HG03139 (cell line): ENCODE measurements around the gene NPHP1.
"Not testable (repeated sequence)": the region's sequence is repeated elsewhere in the genome, so short reads cannot be mapped to it uniquely, and the experiment has no call there.

Source experiments
- ATAC-seq: cut with Tn5 transposase; IDR thresholded peaks from one replicate; pipeline ENCODE4 v1.9.1; 2021; ENCODE audit not compliant: unreplicated experiment

NPHP1 gene

GRCh38 chr2:110105183-110105582 is 99.6 kb downstream of the NPHP1 start:
- ATAC-seq = no peak

DNA sequence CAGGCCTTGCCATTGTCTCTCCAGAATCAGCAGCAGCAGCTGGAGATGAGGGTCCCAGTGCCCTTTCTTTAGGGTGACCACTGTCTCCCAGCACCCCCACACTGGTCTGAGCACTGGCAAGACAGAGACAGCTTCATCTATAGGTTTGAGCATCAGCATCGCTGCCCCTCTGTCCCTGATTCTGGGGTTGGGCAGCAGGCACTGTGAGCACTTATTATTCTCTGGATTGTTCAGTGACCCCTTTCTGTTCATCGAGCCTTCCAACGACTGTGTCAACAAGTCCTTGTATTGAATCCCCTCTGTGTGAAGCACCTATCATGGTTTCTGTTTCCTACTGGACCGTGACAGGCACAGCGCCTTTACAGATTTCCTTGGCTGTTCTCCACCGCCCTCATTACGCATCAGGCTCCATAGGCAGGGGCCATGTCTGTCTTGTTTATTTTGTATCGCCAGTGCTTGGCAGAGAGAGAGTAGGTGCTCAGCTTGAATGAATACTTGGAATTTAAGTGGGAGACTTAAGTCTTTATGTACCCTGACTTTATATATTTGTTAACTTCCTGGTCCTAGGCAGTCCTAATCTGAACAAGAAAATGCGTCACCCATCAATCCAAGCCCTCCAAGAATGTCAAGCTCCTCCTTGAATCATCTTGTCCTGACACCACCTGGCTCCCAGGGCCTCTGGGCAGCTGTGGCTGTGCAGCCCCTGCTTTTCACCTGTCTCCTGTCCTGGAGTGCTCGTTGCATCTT is 100.6 kb downstream of the NPHP1 start:
- ATAC-seq = no peak

DNA sequence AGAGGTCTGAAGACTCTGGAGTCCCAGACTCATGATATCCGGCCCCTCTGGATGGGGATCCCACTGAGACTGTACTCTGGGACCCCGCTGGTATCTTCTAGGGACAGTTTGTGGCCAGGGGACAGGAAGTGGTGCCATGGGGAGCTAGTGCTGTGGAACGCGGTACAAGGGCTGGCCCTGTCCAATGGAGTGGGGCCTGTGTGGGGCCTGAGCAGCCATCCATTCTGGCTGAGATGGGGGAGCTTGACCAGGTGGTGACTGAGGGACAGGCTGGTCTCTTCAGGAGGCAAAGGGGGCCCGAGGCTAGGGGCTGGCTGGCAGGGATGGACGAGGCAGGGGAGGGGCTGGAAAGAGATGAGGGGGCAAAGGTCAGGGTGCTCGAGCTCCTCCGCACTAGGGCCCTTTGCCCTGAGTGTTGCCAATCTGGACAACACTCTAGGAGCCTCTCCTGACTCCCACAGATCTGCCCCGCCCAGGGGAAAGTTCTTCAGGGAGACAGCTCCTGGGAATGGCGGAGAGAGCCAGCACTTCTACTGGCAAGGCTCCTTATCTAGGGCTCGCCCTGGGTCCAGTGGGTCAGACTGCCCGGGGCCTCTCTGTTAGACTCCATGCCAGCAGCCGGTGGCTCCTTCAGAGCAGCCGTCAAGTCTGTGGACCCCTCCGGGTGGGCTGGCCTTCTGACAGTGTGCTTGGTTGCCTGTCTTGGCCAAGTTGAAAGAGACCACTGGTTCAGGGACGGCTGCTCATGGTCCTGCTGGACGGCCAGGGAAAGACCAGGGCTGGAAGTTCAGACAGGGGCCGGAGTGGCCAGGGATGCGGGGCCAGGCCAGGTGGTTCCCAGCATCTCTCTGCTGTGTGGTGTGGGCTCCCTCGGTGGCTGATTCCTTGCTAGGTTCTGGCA is 101.5 kb downstream of the NPHP1 start:
- no peak for ATAC-seq

DNA sequence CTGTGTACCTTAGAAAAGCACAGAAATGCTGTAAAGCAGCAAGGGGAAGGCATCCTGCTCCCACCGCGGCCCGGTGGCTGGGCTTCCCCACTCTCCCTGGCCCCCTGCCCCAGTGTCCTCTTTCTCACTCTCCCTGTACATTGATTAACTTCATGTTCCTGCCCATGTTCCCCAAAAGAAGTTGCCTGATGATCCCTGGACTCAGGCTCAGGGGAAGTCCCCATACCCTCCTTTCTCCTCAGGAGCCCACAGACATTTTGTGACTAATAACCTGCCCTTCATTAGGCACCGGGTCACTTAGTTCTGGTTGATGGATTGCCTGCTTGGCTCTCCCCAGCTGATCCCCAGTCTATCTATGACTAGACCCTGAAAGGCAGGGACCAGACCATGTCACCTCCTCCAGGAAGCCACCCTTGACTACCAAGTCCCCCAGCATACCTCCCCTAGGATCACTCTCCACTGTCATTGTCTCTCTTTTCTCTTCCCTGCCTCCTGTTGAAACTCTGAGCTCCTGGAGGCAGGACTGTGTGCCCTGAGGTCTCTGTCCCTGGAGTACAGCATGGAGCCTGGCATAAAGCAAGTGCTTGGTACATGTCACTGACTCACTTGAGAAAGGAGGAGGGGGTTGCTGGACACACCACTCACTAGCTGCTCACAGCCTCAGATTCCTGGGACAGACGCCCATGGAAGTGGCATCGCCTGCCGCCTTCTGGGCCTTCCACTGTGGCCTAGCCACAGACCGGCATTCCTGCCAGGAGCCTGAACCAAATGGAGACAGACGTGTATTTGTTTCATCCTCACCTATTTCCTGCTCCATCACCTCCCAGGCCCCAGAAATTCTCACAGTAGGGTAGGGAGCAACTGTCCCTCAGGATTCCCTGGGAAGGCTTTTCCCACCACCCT is 102.7 kb downstream of the NPHP1 start:
- ATAC-seq = no peak

- no peak for ATAC-seq
These were observed 103.5 kb downstream of the NPHP1 start for GRCh38 chr2:110101280-110101844.

GRCh38 chr2:110100880-110101279 is 103.9 kb downstream of the NPHP1 start:
- not testable (repeated sequence) for ATAC-seq

DNA sequence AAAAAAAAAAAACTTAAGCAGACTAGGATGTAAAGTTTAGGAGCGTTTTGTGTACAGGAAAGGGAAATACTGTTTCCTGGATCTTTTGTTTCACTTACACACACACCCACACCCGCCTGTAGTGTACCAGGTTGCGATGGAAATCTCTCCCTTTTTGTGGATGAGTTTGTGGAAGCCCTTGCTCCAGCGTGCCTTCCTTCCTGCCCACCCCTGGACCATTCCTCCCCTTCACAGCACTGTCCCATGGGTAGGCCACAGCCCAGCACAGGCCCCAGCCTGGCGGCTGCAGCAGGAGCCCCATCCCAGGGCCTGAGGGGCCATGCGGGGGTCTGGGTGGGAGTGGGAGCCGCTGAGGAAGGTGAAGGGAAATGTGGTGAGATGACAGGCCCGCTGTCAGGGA is 104.3 kb downstream of the NPHP1 start:
- ATAC-seq = no peak

DNA sequence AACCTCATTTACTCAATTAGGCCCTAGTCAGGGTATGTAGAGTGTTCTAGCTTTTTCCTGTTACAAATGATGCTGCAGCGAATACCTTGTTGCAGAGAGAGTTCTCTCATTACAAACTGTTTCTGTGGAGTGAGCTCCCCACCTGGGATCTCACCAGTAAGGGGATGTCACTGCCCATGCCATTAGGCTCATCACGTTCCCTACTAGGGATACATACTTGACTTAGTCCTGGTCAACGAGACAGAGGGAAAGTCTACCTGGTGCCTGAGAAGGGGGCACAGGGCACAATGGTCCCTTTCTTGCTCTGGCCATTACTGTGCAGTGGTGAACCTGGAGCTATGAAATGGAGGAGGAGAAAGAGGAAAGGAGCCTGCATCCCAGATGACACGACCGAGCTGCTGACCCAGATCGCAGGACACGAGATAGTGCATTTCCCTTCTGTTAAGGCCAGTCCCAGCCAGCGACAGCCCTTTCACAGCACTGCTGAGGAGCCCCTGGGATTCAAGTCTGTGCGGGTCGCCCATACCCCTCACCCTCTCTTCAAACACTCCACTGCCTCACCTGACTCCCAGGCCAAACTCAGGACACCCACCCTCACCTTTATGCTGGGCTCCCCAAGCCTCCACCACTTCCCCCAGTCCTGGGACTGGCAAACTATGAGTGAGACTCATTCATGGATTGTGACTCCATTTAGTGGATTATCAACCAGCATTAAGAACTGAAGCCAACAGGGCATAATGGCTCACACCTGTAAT is 105.2 kb downstream of the NPHP1 start:
- no peak for ATAC-seq

GRCh38 chr2:110099038-110099425 is 105.8 kb downstream of the NPHP1 start:
- no peak for ATAC-seq

DNA sequence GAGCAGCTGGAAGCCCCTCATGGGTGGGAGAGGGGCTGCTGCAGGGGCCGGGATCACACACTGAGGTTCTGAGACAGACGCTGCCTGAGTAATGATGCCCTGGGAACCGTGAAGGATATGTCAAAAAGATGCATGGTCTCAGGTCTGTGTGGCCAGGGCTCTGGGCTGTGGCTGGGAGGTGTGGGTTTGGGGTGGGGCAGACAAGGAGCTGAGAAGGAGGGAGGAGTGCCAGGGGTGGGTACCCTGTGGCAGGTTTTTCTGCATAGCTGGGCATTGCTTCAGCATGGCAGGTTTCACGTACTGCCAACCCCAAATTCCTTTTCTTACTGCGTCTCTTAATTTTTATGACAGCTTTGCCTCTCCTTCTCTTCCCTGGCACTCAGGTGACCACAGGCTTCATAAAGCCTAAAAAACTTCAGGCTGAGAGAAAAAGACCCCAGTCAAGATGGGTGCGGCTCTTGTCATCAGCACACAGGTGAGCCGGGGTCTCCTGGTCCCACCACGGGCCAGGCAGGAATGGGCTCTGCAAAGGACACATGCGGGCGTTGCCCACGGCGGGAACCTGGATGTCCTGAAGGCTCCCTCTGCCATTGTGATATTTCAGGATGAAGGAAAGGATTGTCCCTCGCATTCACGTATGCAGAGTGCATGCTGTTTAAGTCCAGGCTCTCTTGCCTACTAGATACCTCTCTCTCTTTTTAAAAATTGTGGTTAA is 107.2 kb downstream of the NPHP1 start:
- ATAC-seq = no peak

GRCh38 chr2:110095994-110096633 is 108.7 kb downstream of the NPHP1 start:
- ATAC-seq = no peak

DNA sequence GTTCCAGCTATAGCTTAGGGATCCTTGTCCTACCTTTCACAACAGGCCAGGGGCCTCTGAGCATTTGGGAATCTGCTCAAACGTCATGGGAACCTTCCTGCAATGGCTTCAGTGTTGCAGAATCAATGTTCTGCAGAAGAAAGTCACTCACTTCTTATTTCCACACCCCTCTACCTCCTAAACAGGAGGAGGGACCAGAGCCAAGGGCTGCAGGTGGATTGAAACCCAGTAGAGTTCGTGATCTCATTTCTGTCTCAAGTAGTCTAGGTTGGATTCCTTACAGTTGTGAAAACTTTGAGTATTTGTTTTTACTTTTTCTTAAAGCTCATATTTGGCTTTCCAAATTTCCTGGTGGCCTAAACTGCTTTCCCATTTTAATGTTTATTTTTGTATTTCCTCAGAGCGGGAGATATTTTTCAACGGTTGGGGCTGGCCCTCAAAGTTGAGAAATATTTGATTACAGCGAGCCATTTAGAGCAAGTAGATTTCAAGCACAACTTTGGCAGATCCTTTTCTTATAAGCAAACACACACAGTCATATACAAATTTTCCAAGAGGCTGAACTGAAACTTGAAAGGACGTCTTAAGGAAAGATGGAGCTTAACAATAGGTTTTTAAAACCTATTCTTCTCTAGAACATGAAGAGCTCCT is 109.8 kb downstream of the NPHP1 start:
- not testable (repeated sequence) for ATAC-seq

GRCh38 chr2:110093924-110094323 is 110.9 kb downstream of the NPHP1 start:
- ATAC-seq = not testable (repeated sequence)

DNA sequence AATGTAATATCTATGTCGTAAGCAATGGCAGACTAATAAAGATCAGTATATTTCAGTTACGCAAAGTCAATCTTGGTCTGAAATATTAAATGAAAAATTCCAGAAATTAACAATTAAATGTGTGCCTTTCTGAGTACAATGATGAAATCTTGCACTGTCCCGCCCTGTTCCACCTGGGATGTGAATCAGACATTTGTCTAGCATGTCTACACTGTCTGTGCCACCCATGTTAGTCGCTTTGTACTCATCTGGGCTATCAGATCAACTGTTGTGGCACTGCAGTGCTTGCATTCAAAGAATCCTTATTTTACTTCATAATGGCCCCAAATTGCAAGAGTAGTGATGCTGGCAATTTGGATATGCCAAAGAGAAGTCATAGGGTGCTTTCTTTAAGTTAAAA is 114.6 kb downstream of the NPHP1 start:
- not testable (repeated sequence) for ATAC-seq

DNA sequence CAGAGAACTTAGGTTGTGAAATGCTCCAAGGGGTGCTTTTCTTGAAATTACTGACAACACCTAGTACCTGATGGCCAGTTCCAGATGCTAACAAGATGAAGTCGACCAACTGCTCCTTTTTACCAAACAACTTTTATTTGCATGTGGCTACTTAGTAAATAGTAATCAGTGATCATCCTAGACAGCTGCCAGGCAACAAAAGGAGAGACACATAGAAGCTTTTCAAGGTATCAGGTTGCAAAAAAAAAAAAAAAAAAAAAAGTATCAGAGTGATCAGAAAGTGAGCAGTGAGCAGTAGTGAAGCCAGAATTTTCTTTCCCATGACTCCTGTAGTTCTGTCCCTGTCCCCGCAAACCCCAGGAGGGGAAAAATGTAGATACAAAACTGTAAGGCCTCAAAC is 121.1 kb downstream of the NPHP1 start:
- ATAC-seq = not testable (repeated sequence)

DNA sequence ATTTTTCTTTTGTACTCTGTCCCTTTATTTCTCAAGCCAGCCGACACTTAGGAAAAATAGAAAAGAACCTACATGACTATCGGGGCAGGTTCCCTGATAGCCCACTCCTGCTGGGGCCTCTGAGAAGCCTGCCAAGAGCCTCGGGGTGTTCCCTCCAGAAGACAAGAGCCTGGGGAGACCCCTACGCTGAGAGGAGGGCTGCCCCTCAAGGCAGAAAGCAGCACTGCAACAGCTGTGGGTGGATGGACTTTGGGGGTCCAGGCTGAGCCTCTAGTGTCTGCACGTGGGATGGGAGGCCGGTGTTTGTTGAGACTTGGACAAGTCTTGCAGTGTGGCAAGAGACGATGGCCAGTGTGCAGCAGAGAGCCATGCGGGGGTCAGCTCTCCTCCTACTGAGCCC is 121.7 kb downstream of the NPHP1 start:
- not testable (repeated sequence) for ATAC-seq

DNA sequence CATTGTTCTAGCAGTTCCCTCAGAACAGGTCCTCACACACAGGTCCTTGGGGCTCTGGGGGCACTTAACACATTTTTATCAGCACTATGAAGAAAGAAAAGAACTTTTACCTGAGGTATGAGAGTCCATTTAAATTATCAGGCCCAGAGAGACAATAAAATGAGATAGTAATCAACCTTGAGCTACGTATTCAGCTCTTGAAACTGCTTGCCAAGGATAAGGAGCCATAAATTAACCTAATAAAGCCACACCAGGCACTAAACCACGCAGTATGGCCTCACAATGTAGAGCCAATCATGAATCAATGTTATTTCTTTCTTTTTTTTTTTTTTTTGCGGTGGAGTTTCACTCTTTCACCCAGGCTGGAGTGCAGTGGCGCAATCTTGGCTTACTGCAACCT is 126.7 kb downstream of the NPHP1 start:
- ATAC-seq = not testable (repeated sequence)

GRCh38 chr2:110075896-110076295 is 128.9 kb downstream of the NPHP1 start:
- not testable (repeated sequence) for ATAC-seq
